MV-4-11 (cell line): ENCODE data around the gene LLGL2.

Experiments used
- DNase-seq: peaks from one replicate; lab custom pipeline; 2025; lab: John Stamatoyannopoulos, UW

LLGL2 gene

GRCh38 chr17:75521951-75522727 lies 3.4 kb upstream of the LLGL2 start:
- no peak for DNase-seq

- no peak for DNase-seq
These were observed 1.9 kb upstream of the LLGL2 start for GRCh38 chr17:75523647-75524046.

- DNase-seq: no peak
These were observed 1.1 kb upstream of the LLGL2 start for GRCh38 chr17:75524269-75524969.

- no peak for DNase-seq
These were observed 483 bp downstream of the LLGL2 start for GRCh38 chr17:75525806-75526554.

GRCh38 chr17:75526555-75527270 lies 1.2 kb downstream of the LLGL2 start:
- DNase-seq: no peak

- DNase-seq: no peak
These were observed 5.6 kb downstream of the LLGL2 start for GRCh38 chr17:75530837-75531720.

- no peak for DNase-seq
These were observed 6.2 kb downstream of the LLGL2 start for GRCh38 chr17:75531721-75532072.

GRCh38 chr17:75535119-75535537 lies 9.6 kb downstream of the LLGL2 start:
- DNase-seq: no peak

- no peak for DNase-seq
These were observed 10.4 kb downstream of the LLGL2 start for GRCh38 chr17:75535871-75536270.

- DNase-seq: no peak
These were observed 10.9 kb downstream of the LLGL2 start for GRCh38 chr17:75536366-75536765.

- no peak for DNase-seq
These were observed 14.7 kb downstream of the LLGL2 start for GRCh38 chr17:75539967-75540729.

- DNase-seq: no peak
These were observed 15.5 kb downstream of the LLGL2 start for GRCh38 chr17:75540923-75541503.

GRCh38 chr17:75542229-75542628 lies 16.7 kb downstream of the LLGL2 start:
- DNase-seq: no peak

GRCh38 chr17:75542728-75543336 lies 17.3 kb downstream of the LLGL2 start:
- no peak for DNase-seq

- no peak for DNase-seq
These were observed 18.8 kb downstream of the LLGL2 start for GRCh38 chr17:75544250-75544649.

GRCh38 chr17:75546181-75546580 lies 20.7 kb downstream of the LLGL2 start:
- no peak for DNase-seq

GRCh38 chr17:75547091-75547490 lies 21.6 kb downstream of the LLGL2 start:
- no peak for DNase-seq

GRCh38 chr17:75548813-75549212 lies 23.3 kb downstream of the LLGL2 start:
- no peak for DNase-seq

- no peak for DNase-seq
These were observed 24.0 kb downstream of the LLGL2 start for GRCh38 chr17:75549246-75550138.
